K562 treated with DMSO at 1 percent for 24 hours (cell line): ENCODE results near the gene CC2D2A. TPM values are rescaled to one million over a fixed set of nuclear protein-coding genes. Genes with fewer than 3 reads are reported as not detected.

ENCODE experiments used
- total RNA-seq: library from RNA; unstranded; fragments of 300-600 nt; gene quantifications from 2 replicates; pipeline ENCODE4 v1.2.3, GENCODE V29; 2022; ENCODE audit warnings: low read depth; ENCODE audit not compliant: insufficient read depth

CC2D2A gene
- total RNA-seq: 2.7 and 3.8 TPM in 2 replicates

DNA sequence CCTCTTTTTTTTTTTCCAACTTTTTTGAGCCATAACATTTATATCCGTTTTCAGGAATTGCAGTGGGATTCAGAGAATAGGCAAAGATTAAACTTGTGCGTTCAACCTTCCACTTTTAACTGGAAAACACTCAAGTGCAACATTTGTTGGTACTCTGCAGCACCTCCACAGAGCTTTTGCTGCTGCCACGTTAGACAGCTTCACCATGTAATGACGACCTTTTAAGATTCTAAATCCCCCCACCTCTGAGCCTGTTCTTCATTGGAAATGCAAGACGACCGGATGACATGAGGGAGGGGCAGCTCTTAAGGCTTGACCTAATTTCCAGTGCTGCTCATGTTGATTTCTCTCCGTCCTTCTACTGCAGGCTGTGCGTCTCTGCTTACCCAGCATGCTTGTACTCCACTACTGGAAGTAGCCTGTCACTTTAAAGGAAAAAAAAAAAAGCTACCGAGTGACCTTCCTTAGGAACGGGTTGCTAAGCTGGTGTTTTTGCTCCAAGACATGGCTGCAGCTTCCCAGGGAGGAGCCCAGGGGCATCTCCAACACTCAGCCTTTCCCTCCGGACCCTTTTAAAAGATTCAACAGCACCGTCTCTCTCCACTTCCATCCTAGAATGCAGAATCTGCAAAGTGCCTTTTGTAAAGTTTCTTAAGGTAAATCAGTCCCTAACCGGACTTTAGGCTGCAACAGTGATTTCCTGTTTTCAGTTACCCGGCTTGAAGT lies at the start of gene CC2D2A:
Gene CC2D2A (plus strand): TSS at position 481 of the 726 bp plus-strand sequence. CDS start 6,051 bp downstream, outside the sequence.

DNA sequence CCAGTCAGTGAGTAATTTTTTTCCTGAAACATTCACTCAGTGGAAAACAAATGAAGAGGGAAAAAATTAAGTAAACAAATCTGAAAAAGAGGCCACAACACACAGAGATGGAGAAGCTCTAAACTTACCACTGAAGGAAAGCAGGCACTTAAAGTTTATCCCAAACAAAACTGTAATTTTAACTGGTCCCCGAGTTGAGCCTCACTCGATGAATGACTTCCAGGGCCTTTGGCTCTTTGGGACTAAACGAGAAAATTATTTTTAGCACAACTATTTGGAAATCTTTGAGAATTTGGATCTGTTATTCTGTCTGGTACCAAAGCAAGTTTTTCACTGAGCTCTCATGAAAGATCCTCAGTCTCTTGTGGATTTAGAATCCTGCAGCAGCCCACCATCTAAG lies 42.0 kb upstream of the CC2D2A start, which contains the start of gene C1QTNF7:
Gene C1QTNF7 (plus strand): TSS at position 333 of the 400 bp plus-strand sequence. CDS start 7,711 bp downstream, outside the sequence.

Other genes with a start within 250 kb of the CC2D2A start
- not detected in 2 replicates for gene C1QTNF7, start 41.8 kb upstream of the CC2D2A start, total RNA-seq
- 21.4 and 23.0 TPM in 2 replicates for gene FBXL5, start 185.5 kb downstream of the CC2D2A start, total RNA-seq
- gene FAM200B, start 211.9 kb downstream of the CC2D2A start, total RNA-seq: 13.3 and 19.3 TPM in 2 replicates
- 1.0 and 1.2 TPM in 2 replicates for gene BST1, start 233.2 kb downstream of the CC2D2A start, total RNA-seq